Measurements from ENCODE around the gene TMEM107.
A peak's percentile ranks its signal among the peaks of the same experiment; 100 is the strongest.

The TMEM107 gene

GRCh38 chr17:8161289-8162232, 14.6 kb downstream of the TMEM107 start:
- DNase-seq, result peak; percentile 45

GRCh38 chr17:8160741-8161221, 15.4 kb downstream of the TMEM107 start:
- DNase-seq, result peak; percentile 40

- no peak for DNase-seq
These were observed 16.0 kb downstream of the TMEM107 start for GRCh38 chr17:8160224-8160577.

- peak; percentile 4 for DNase-seq
These were observed 16.5 kb downstream of the TMEM107 start for GRCh38 chr17:8159459-8160223.

- peak; percentile 28 for DNase-seq
These were observed 17.2 kb downstream of the TMEM107 start for GRCh38 chr17:8159032-8159400.

- peak; percentile 91 for DNase-seq
These were observed 17.7 kb downstream of the TMEM107 start for GRCh38 chr17:8158267-8159031.

GRCh38 chr17:8156246-8156992, 19.8 kb downstream of the TMEM107 start:
- DNase-seq, result peak; percentile 100

GRCh38 chr17:8155996-8156245, 20.3 kb downstream of the TMEM107 start:
- DNase-seq, result no peak

GRCh38 chr17:8155231-8155995, 20.8 kb downstream of the TMEM107 start:
- peak; percentile 57 for DNase-seq

GRCh38 chr17:8154608-8155155, 21.5 kb downstream of the TMEM107 start:
- DNase-seq, result no peak

- DNase-seq, result peak; percentile 96
These were observed 22.1 kb downstream of the TMEM107 start for GRCh38 chr17:8153957-8154607.

- peak; percentile 63 for DNase-seq
These were observed 22.6 kb downstream of the TMEM107 start for GRCh38 chr17:8153525-8153956.

- DNase-seq, result peak; percentile 8
These were observed 23.1 kb downstream of the TMEM107 start for GRCh38 chr17:8153031-8153451.

GRCh38 chr17:8152112-8152775, 23.9 kb downstream of the TMEM107 start, which contains the start of gene PER1:
Gene PER1 (minus strand): TSS chr17:8152404. CDS start chr17:8150706, 1,698 bp downstream.
- peak; percentile 95 for DNase-seq

GRCh38 chr17:8151641-8152111, 24.5 kb downstream of the TMEM107 start:
- DNase-seq, result no peak

GRCh38 chr17:8151120-8151640, 25.0 kb downstream of the TMEM107 start:
- peak; percentile 93 for DNase-seq

- peak; percentile 26 for DNase-seq
These were observed 25.7 kb downstream of the TMEM107 start for GRCh38 chr17:8150194-8151119.

GRCh38 chr17:8149419-8150193, 26.6 kb downstream of the TMEM107 start:
- DNase-seq, result no peak
